NCI-H345 (cell line): ENCODE results near the gene C19orf85.

Experiments used
- DNase-seq: peaks from one replicate; lab custom pipeline; 2025; lab: John Stamatoyannopoulos, UW

Gene C19orf85

DNA sequence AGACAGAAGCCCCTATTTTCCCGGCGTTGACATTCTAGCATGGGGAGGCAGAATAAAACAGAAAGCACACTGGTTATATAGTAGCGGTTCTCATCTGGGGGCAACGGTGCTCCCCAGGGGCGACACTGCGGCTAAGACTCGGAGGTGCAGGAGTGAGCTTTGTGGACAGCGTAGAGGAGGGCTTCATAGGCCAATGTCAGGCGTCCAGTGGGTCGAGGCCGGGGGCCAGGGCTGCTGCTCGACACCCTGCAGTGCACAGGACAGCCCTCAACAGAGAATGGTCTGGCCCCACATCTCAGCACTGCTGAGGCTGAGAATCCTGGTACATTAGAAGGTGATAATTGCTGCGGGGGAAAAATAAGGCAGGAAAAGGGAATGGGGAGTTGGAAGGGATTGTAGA is 13.4 kb upstream of the C19orf85 start:
- no peak for DNase-seq

DNA sequence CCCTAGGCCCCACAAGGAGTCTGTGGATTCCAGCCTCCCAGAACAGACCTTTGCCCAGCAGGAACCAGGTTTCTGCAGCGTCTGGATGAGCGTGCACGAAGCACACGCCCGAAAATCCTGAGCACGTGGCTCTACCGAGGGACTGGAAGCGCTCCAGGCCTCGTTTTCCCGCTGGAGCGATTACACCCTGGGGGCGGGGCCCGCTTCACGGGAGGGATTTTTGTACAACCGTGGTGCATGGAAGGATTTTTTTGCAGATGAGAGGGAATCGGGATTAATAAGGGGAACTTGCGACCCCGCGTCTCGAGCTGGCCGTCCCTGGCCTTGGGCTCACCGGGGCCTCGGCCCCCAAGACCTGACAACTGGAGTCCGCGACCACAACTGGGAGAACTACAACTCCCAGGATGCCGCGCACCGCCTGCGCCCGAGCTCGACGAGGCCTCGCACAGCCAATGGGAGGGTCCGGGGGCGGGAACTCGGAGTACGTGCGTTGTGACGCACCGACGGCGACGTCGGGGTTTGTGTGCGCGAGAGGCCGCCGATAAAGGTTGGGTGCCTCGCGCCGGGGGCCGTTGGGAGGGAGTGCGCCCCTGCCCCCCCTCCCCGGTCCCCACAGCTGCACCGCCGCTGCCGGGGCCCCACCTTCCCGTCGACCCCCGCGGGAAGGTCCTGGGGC is 11.7 kb upstream of the C19orf85 start, which contains the start of gene ZNF628:
TSS of gene ZNF628 (plus strand) at position 518 of the 676 bp plus-strand sequence. CDS start 3,294 bp downstream, outside the sequence.
- DNase-seq: peak; percentile 96

GRCh38 chr19:55474269-55475265 is 10.0 kb upstream of the C19orf85 start:
- DNase-seq: no peak

DNA sequence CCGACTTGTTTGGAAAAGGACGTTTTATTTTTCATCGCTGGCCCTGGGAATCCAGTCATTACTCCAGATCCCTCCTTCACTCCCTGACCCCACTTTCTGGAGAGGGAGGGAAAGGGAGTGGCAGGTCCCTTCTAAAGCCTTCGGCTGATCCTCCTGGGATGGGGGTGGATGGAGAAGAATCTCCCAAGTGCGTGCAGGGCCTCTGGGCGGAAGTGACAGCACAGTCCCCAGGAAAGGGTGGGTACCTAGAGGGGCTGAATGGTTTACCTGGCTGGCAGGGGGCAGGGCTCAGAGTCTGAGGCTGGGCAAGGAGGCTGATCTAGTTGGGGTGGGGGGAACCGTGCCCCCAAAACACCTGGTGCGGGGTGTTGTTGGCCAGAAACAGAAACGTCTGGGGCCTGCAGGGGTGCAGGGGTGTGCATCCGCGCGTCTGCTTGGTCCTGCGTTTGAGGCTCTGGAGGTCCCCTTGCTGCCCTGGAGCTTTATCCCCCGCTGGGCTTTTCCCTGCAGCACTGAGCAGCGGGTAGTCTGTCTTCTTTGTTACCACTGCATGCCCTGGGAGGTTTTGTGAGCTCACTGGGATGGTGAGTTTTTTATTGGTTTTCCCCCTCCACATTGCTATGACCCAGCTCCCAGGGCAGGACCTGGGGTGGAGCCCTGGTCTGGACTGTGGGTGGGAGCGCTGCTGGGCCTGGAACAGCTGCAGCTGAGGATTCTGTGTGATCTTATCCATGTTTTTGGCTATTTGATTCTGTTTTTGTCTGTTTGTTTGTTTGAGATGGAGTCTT is 8.9 kb upstream of the C19orf85 start:
- no peak for DNase-seq

DNA sequence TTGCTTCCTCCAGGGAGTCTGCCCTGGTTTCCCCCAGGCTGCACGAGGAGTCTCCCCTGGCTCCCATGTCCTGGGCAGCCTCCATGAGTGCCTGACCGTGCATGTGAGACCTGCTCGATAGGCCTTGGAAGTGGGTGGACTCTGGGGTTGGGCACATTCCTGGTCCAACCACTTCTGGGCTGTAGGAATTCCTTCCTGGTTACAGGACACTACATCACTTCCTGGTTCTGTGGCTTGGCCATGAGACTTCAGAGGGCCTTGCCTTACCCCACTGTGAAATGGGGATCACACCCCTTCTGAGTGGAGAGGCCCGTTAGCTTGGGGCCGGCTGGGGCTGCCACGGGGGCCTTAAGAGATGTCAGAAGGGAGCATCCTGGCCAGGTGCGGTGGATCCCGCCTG is 7.9 kb upstream of the C19orf85 start:
- DNase-seq: no peak

- DNase-seq: no peak
Observed at GRCh38 chr19:55471266-55471665, 6.7 kb upstream of the C19orf85 start.

- DNase-seq: no peak
Observed at GRCh38 chr19:55468054-55468393, 3.5 kb upstream of the C19orf85 start.

GRCh38 chr19:55467236-55468053 is 2.9 kb upstream of the C19orf85 start:
- DNase-seq: peak; percentile 9

DNA sequence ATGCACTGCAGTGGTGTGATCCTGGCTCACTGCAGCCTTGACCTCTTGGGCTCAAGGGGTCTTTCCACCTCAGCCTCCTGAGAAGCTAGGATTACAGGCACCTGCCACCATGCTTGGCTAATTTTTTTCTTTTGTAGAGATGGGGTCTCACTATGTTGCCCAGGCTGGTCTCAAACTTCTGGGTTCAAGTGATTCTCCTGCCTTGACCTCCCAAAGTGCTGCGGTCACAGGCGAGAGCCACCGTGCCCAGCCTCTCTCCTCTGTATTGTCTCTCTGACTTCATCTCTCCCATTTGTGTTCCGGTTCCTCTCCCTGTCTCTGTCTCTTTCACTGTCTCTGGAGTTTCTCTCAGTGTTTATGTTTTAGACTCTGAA is 1.7 kb upstream of the C19orf85 start:
- DNase-seq: no peak

GRCh38 chr19:55465460-55466240 is 1.1 kb upstream of the C19orf85 start:
- DNase-seq: no peak

DNA sequence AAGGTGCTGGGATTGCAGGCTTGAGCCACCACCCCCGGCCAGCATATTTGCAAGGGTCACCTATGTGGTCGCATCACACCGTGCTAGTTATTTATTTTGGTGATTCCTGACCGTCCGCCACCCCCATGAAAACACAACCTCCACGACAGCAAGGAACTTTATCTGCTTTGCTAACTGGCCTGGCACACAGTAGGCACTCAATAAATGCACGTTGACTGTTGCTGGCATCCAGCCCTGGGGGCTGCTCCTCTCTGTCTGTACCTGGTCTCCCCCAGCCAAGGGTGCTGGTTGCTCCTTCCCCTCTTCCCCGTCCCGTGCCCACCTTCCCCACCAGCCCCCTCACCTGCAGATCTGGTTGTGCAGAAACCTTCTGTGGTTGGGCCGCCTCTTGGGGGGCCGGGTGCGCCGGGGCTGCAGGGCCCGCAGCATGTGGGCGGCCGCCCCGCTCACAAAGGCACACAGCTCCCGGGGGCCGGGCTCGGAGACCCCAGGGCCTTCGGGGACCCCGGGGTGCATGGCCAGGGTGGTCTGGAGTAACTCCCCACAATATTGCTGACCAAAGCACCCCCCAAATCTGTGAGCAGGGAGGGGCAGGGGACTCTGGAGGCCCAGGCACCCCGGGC is 401 bp downstream of the C19orf85 start:
- no peak for DNase-seq

DNA sequence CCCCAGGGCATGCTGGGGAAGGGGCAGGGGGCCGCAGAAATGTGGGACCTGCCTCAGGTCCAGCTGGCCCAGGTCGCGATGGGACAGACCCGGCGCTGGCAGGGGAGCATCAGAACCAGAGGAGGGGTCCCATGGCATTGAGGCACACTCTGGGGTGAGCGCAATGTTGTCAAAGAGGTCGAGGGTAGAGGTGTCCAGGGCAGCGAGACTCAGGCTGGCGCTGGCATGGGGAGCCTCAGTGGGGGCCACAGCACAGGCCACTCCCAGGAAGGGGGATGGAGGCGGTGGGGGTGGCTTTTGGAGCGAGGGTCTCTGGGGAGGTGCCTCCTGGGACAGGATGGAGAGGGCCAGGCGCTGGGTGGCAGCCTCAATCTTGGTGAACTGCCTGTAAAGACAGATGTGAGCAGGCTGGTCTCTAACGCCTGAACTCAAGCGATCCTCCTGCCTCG is 944 bp downstream of the C19orf85 start:
- no peak for DNase-seq

DNA sequence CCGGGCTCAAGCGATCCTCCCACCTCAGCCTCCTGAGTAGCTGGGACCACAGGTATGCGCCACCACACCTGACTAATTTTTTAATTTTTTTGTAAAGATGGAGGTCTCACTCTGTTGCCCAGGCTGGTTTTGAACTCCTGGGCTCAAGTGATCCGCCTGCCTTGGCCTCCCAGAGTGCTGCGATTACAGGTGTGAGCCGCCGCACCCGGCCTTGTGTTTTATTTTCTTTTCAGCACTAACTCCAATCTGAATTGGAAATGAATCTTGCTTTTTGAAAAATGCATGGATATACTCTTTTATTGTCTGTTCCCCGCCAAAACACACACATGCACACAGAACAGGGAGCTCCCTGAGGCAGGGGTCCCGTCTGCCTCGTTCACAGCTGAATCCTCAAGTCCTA is 1.8 kb downstream of the C19orf85 start:
- DNase-seq: no peak

- peak; percentile 26 for DNase-seq
Observed at GRCh38 chr19:55461974-55462626, 2.5 kb downstream of the C19orf85 start.

DNA sequence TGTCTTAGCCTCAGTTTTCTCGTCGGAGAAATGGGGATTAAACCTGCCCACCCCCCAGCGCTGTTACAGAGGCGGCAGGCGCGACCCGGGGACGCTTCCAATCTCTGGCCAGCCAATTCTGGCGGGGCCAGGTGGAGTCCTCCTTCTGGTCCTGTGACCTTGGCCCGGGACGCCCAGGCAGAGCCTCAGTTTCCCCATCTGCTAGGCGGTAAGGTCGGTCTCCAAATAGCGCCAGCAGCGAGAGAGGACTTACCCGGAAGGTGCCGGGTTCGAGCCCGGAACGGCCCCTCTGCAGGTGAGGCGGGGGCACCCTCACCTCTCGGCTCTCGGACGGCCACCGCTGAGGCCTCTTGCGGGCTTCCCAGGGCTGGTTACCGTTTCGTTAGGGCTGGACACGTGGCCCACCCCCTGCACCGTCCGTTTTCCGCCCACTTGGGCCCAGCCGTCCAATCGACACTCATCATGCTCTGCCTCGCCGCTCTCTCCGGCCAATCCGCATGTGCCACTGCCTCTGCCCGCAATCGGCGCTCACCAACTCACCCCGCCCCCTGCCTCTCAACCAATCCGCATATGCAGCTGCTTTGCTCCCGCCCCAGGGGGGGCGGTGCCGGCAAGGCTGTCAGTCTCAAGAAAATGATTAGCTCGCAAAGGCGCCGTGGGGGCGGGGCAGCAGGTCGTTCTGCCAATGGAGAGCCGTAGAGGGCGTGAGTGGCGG is 3.1 kb downstream of the C19orf85 start, which contains the start of gene ISOC2:
TSS of gene ISOC2 (minus strand) at position 384 of the 715 bp plus-strand sequence. CDS start 5,156 bp downstream, outside the sequence.
- peak; percentile 99 for DNase-seq

DNA sequence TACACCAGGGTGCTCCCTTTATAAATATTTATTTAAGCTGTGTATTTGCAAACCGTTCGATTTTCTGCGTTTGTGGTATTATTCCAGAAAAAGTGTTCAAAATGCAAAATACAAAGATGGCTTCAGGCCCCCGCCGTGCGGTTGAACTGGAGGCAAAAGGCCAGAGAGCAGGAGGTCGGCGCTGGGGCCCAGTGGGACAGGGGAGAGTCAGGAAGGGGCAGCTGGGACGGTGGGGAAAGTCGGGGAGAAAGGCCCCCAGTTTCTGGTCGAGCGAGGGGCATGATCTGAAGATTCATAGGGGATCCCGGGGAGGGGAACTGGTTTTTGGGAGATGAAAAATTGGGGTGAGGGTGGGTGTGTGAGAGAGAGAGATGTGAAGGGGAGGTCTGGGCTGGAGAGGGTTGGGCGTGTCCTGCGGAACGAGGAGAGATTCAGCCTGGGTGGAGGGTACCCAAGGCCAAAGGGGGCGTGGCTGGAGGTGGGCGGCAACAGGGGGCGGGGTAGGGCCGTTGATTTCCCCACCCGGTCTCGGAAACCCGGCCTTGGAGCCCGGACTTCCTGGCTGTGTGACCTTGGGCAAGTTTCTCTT is 3.8 kb downstream of the C19orf85 start:
- DNase-seq: peak; percentile 71

DNA sequence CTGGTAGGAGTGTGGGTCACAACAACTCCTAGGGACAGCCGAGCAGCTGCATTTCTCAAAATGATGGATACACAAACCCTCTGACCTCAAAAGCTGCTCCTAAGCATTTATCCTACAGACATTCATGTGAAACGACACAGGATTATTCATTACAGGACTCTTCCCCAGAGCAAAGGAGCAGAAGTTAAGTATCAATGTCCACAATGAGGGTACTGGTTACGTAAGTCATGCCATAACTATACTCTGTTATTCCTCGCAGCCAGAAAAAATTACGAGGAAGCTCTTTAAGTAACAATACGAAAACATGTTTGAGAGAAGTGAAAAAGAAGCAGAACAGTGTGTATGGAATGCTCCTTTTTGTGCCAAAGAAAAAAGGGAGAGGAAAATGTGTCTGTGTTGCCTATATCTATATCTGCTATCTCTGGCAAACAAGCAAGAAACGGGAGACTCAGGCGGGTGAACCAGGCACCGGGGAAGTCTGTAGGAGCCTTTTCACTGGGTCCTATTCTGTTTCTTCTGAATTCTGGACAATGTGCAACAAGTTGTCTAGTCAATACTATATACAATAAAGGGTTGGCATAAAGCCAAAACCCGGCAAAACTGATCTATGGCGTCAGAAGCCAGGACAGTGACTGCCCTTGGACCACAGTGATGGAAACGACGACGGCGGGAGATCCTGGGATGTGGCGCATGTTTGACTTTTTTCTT is 4.4 kb downstream of the C19orf85 start:
- DNase-seq: peak; percentile 14

DNA sequence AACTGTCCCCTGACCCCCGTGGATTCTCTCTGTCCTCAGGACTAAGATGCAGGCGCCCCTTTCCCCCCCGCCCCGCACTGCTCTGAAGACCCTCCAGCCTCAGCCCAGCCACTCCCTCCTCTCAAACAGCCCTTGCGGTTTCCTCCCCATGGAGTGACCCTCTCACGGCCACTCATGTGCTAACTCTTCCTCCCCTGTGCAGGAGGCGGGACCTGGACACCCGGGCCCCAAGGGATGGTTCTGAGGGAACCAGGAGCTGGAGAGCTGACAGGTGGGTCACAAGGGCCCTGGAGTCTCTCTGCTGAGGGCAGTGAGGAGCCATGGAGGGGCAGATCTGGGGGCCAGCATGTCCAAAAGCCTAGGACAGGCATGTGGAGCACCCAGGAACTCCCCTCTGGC is 5.0 kb downstream of the C19orf85 start:
- DNase-seq: no peak
